Ishikawa (cell line): ENCODE data around the gene PARN.

ENCODE experiments used
- EP300 ChIP-seq: IDR thresholded peaks from 2 replicates; pipeline ENCODE4 v1.6.1; 2012; ENCODE audit warnings: borderline replicate concordance
- TAF1 ChIP-seq: IDR thresholded peaks from 2 replicates; pipeline ENCODE4 v1.6.1; 2012; ENCODE audit warnings: low read depth, mild to moderate bottlenecking

DNA sequence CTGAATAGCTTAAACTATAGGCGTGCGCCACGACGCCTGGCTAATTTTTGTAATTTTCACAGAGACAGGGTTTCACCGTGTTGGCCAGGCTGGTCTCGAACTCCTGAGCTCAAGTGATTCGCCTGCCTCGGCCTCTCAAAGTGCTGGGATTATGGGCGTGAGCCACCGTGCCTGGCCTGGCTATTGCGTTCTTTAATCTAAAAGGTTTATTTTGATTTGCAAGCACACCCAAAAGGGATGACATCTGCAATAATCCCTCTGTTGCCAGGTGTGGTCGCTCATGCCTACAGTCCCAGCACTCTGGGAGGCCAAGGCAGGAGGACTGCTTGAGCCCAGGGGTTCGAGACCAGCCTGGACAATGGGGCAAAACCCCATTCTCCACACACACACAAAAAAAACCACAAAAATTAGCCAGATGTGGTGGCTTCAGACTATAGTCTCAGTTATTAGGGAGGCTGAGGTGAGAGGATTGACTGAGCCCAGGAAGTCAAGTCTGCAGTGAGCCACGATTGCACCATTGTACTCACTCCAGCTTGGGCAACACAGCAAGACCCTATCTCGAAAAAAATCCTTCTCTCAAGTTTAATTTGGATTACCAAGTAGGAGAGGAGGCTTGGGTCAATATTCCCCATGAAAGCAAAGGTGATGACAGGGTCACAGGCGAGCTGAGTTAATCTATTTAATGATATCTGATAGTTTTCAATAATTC is 144.1 kb downstream of the PARN start:
- TF ChIP-seq TAF1, result no peak
- TF ChIP-seq EP300, result no peak
